Measurements from ENCODE around the gene TIMM44. TPM values are rescaled to one million over a fixed set of nuclear protein-coding genes. Genes with fewer than 3 reads are reported as not detected.

Gene TIMM44
- total and polyA plus RNA-seq, 4 donors = 17.7 to 35.8 (median 26.6) TPM

DNA sequence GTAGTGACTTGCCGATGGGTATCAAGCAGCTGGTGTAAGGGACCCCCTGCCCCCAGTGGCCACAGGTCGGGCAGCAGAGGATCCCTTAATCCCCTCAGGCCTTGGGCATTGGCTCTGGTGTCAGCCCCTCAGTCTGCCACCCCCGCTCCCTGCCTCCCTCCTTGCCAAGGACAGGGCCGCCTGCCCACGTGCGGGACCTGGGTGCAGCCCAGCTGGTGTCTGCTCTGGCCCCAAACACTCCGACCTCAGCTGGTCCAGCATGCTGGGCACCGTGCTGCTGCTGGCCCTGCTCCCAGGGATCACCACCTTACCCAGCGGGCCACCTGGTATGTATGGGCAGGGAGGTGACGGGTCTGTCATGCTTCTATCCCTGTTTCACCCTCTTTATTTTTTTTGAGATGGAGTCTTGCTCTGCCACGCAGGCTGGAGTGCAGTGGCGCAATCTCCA lies 28.8 kb downstream of the TIMM44 start, which contains the start of gene TGFBR3L:
Gene TGFBR3L (plus strand): TSS at position 233 of the 448 bp plus-strand sequence.
- Histone ChIP-seq H3K4me3 (ENCODE audit: low read depth in 1 of 3, low read length in 3 of 3) (no peak within 1 kb of the TSS), H3K9me3 (ENCODE audit: control insufficient read depth in 4 of 4, low read length in 3 of 4) (no peaks in the 10 kb centered on the region), H3K27ac (ENCODE audit: low read depth in 1 of 2, low read length in 2 of 2) (no peak within 1 kb of the TSS), H3K36me3 (ENCODE audit: control insufficient read depth in 4 of 4, insufficient read depth in 3 of 4, low read depth in 1 of 4, low read length in 3 of 4) (peaks cover 0 to 27% (median 10%) of the 10 kb centered on the region in 4 donors), H3K27me3 (ENCODE audit: control insufficient read depth in 4 of 4, insufficient read depth in 4 of 4, low read length in 3 of 4) (no peaks in the 10 kb centered on the region), H3K9ac (ENCODE audit: low read depth in 1 of 2, low read length in 2 of 2) (no peak within 1 kb of the TSS), H3K4me1 (ENCODE audit: control insufficient read depth in 4 of 4, insufficient read depth in 4 of 4, low read length in 3 of 4) (peaks cover 17 to 46% (median 27%) of the 10 kb centered on the region in 4 donors)
- WGBS = 43% methylated on average over 12 of the region's 12 CpGs
- no peak for DNase-seq (ENCODE audit: low spot score)
- TF ChIP-seq SP1 (IDR thresholded peaks at IDR 0.05) (no peak), FOXA1 (IDR thresholded peaks at IDR 0.05) (no peak), EGR1 (IDR thresholded peaks at IDR 0.05; ENCODE audit: low read depth in 2 of 2) (no peak), HNF4G (IDR thresholded peaks at IDR 0.05) (no peak), RAD21 (IDR thresholded peaks at IDR 0.05) (no peak), HNF4A (conservative IDR thresholded peaks at IDR 0.05) (no peak), TAF1 (conservative IDR thresholded peaks at IDR 0.05) (no peak), JUND (IDR thresholded peaks at IDR 0.05) (no peak), YY1 (IDR thresholded peaks at IDR 0.05) (no peak), RXRA (IDR thresholded peaks at IDR 0.05) (no peak), NR2F2 (IDR thresholded peaks at IDR 0.05) (no peak), FOXA2 (IDR thresholded peaks at IDR 0.05) (no peak), GABPA (IDR thresholded peaks at IDR 0.05 in 1 of 2, conservative IDR thresholded peaks at IDR 0.05 in 1 of 2) (no peak)
- TF ChIP-seq, protein P1, sequence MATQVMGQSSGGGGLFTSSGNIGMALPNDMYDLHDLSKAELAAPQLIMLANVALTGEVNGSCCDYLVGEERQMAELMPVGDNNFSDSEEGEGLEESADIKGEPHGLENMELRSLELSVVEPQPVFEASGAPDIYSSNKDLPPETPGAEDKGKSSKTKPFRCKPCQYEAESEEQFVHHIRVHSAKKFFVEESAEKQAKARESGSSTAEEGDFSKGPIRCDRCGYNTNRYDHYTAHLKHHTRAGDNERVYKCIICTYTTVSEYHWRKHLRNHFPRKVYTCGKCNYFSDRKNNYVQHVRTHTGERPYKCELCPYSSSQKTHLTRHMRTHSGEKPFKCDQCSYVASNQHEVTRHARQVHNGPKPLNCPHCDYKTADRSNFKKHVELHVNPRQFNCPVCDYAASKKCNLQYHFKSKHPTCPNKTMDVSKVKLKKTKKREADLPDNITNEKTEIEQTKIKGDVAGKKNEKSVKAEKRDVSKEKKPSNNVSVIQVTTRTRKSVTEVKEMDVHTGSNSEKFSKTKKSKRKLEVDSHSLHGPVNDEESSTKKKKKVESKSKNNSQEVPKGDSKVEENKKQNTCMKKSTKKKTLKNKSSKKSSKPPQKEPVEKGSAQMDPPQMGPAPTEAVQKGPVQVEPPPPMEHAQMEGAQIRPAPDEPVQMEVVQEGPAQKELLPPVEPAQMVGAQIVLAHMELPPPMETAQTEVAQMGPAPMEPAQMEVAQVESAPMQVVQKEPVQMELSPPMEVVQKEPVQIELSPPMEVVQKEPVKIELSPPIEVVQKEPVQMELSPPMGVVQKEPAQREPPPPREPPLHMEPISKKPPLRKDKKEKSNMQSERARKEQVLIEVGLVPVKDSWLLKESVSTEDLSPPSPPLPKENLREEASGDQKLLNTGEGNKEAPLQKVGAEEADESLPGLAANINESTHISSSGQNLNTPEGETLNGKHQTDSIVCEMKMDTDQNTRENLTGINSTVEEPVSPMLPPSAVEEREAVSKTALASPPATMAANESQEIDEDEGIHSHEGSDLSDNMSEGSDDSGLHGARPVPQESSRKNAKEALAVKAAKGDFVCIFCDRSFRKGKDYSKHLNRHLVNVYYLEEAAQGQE (IDR thresholded peaks at IDR 0.05) = no peak
- TF ChIP-seq, protein P2, sequence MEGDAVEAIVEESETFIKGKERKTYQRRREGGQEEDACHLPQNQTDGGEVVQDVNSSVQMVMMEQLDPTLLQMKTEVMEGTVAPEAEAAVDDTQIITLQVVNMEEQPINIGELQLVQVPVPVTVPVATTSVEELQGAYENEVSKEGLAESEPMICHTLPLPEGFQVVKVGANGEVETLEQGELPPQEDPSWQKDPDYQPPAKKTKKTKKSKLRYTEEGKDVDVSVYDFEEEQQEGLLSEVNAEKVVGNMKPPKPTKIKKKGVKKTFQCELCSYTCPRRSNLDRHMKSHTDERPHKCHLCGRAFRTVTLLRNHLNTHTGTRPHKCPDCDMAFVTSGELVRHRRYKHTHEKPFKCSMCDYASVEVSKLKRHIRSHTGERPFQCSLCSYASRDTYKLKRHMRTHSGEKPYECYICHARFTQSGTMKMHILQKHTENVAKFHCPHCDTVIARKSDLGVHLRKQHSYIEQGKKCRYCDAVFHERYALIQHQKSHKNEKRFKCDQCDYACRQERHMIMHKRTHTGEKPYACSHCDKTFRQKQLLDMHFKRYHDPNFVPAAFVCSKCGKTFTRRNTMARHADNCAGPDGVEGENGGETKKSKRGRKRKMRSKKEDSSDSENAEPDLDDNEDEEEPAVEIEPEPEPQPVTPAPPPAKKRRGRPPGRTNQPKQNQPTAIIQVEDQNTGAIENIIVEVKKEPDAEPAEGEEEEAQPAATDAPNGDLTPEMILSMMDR (IDR thresholded peaks at IDR 0.05; ENCODE audit: low read depth, low read length, missing input control) = no peak
- TF ChIP-seq, protein P3, sequence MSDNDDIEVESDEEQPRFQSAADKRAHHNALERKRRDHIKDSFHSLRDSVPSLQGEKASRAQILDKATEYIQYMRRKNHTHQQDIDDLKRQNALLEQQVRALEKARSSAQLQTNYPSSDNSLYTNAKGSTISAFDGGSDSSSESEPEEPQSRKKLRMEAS (IDR thresholded peaks at IDR 0.05) = no peak
- TF ChIP-seq, protein P4, sequence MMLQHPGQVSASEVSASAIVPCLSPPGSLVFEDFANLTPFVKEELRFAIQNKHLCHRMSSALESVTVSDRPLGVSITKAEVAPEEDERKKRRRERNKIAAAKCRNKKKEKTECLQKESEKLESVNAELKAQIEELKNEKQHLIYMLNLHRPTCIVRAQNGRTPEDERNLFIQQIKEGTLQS (IDR thresholded peaks at IDR 0.05) = no peak
- TF ChIP-seq, protein P5, sequence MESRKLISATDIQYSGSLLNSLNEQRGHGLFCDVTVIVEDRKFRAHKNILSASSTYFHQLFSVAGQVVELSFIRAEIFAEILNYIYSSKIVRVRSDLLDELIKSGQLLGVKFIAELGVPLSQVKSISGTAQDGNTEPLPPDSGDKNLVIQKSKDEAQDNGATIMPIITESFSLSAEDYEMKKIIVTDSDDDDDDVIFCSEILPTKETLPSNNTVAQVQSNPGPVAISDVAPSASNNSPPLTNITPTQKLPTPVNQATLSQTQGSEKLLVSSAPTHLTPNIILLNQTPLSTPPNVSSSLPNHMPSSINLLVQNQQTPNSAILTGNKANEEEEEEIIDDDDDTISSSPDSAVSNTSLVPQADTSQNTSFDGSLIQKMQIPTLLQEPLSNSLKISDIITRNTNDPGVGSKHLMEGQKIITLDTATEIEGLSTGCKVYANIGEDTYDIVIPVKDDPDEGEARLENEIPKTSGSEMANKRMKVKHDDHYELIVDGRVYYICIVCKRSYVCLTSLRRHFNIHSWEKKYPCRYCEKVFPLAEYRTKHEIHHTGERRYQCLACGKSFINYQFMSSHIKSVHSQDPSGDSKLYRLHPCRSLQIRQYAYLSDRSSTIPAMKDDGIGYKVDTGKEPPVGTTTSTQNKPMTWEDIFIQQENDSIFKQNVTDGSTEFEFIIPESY (IDR thresholded peaks at IDR 0.05) = no peak
